Loucy (cell line): ENCODE measurements around the gene TIMP1.
A peak's percentile ranks its signal among the peaks of the same experiment; 100 is the strongest.

Source experiments
- H2AFZ ChIP-seq: fragments of 200-600 bp; sonication (generic); 2 replicates; pipeline ENCODE4 v1.6.0; 2016; ENCODE audit warnings: antibody characterized with exemption, mild to moderate bottlenecking, low read length, moderate library complexity
- H3F3A ChIP-seq: fragments of 200-600 bp; 2 replicates; pipeline ENCODE4 v1.6.0; 2016; ENCODE audit warnings: antibody characterized with exemption, low read depth, mild to moderate bottlenecking
- H3K27me3 ChIP-seq: fragments of 200-600 bp; sonication (generic); 2 replicates; pipeline ENCODE4 v1.6.1; 2014; ENCODE audit warnings: low read length, mild to moderate bottlenecking; ENCODE audit not compliant: insufficient read depth, poor library complexity, severe bottlenecking
- H3K36me3 ChIP-seq: fragments of 200-600 bp; sonication (generic); 2 replicates; pipeline ENCODE4 v1.6.1; 2016; ENCODE audit warnings: low read length; ENCODE audit not compliant: insufficient read depth
- H3K4me1 ChIP-seq: fragments of 200-600 bp; sonication (generic); 2 replicates; pipeline ENCODE4 v1.5.1; 2014; ENCODE audit warnings: low read length, mild to moderate bottlenecking; ENCODE audit not compliant: insufficient read depth, poor library complexity, severe bottlenecking
- H3K4me2 ChIP-seq: fragments of 200-600 bp; sonication (generic); 2 replicates; pipeline ENCODE4 v1.6.0; 2014; ENCODE audit warnings: antibody characterized with exemption, low read length, low read depth, mild to moderate bottlenecking; ENCODE audit not compliant: poor library complexity, severe bottlenecking
- H3K4me3 ChIP-seq: fragments of 200-600 bp; sonication (generic); 2 replicates; pipeline ENCODE4 v1.5.1; 2014; ENCODE audit warnings: low read length, mild to moderate bottlenecking, mixed read lengths; ENCODE audit not compliant: poor library complexity, severe bottlenecking
- H3K79me2 ChIP-seq: fragments of 200-600 bp; sonication (generic); 2 replicates; pipeline ENCODE4 v1.6.1; 2014; ENCODE audit warnings: low read length; ENCODE audit not compliant: insufficient read depth
- H3K9ac ChIP-seq: fragments of 200-600 bp; sonication (generic); 2 replicates; pipeline ENCODE4 v1.6.0; 2014; ENCODE audit warnings: mild to moderate bottlenecking, low read depth, low read length, moderate library complexity; ENCODE audit not compliant: poor library complexity, severe bottlenecking
- H3K9me2 ChIP-seq: fragments of 200-600 bp; sonication (generic); replicated peaks from 2 replicates; pipeline ENCODE4 v1.6.1; 2016; ENCODE audit warnings: low read depth, low read length, mixed read lengths
- H3K9me3 ChIP-seq: fragments of 200-600 bp; sonication (generic); 2 replicates; pipeline ENCODE4 v1.6.1; 2014; ENCODE audit warnings: mild to moderate bottlenecking, antibody characterized with exemption, low read length, low read depth; ENCODE audit not compliant: insufficient read depth
- H4K20me1 ChIP-seq: fragments of 200-600 bp; sonication (generic); 2 replicates; pipeline ENCODE4 v1.6.0; 2014; ENCODE audit warnings: antibody characterized with exemption, low read length, mild to moderate bottlenecking; ENCODE audit not compliant: insufficient read depth, poor library complexity, severe bottlenecking
- CTCF ChIP-seq: fragments of 200-600 bp; sonication (generic); conservative IDR thresholded peaks from 2 replicates; pipeline ENCODE4 v1.5.1; 2014; ENCODE audit warnings: mild to moderate bottlenecking, antibody characterized with exemption, low read length
- EZH2phosphoT487 ChIP-seq: fragments of 200-600 bp; IDR thresholded peaks from 2 replicates; pipeline ENCODE4 v1.6.1; 2018; ENCODE audit warnings: antibody characterized with exemption, mild to moderate bottlenecking, moderate library complexity, borderline replicate concordance

TIMP1 gene

GRCh38 chrX:47543496-47543895 is 38.7 kb upstream of the TIMP1 start:
- Histone ChIP-seq H3K36me3 (no peaks in the 10 kb centered on the region), H3K27me3 (no peaks in the 10 kb centered on the region), H4K20me1 (no peaks in the 10 kb centered on the region), H3K79me2 (no peaks in the 10 kb centered on the region), H3K4me1 (no peaks in the 10 kb centered on the region), H3K9me2 (no peaks in the 10 kb centered on the region), H3F3A (no peaks in the 10 kb centered on the region), H3K9me3 (no peaks in the 10 kb centered on the region), H3K9ac (no peak overlapping the region), H2AFZ (no peak overlapping the region), H3K4me2 (no peak overlapping the region), H3K4me3 (no peak overlapping the region)
- TF ChIP-seq EZH2phosphoT487 (no peak), CTCF (no peak)

GRCh38 chrX:47556045-47556623 is 26.1 kb upstream of the TIMP1 start:
- Histone ChIP-seq H3K9me2 (no peaks in the 10 kb centered on the region), H3K36me3 (no peaks in the 10 kb centered on the region), H3K9ac (peak overlapping the region; percentile 84), H3K4me3 (peak overlapping the region; percentile 82), H3K27me3 (no peaks in the 10 kb centered on the region), H3K9me3 (no peaks in the 10 kb centered on the region), H3K79me2 (peaks cover 8% of the 10 kb centered on the region; the same call in 1 of the 2 replicates), H3F3A (no peaks in the 10 kb centered on the region), H3K4me2 (peak overlapping the region; percentile 89), H2AFZ (peak overlapping the region; percentile 82), H3K4me1 (peaks cover 16% of the 10 kb centered on the region), H4K20me1 (no peaks in the 10 kb centered on the region)
- TF ChIP-seq CTCF (no peak), EZH2phosphoT487 (no peak)

- Histone ChIP-seq H3K9ac (no peak overlapping the region), H4K20me1 (peaks cover 12% of the 10 kb centered on the region), H3K36me3 (peaks cover 6% of the 10 kb centered on the region; the same call in 1 of the 2 replicates), H3K4me2 (no peak overlapping the region), H3K9me3 (no peaks in the 10 kb centered on the region), H3K9me2 (no peaks in the 10 kb centered on the region), H3K79me2 (peaks cover 28% of the 10 kb centered on the region), H3F3A (no peaks in the 10 kb centered on the region), H2AFZ (no peak overlapping the region), H3K4me3 (no peak overlapping the region), H3K27me3 (no peaks in the 10 kb centered on the region), H3K4me1 (peaks cover 18% of the 10 kb centered on the region)
- no peak for TF ChIP-seq EZH2phosphoT487
- no peak for TF ChIP-seq CTCF
These were observed 23.8 kb upstream of the TIMP1 start for GRCh38 chrX:47558436-47558835.
